Erythroblast (primary cell): ENCODE results near the gene NKAIN2.

Source experiments
- GATA1 ChIP-seq: IDR thresholded peaks from 2 replicates; pipeline ENCODE4 v1.6.1; 2011; ENCODE audit warnings: low read depth, mild to moderate bottlenecking, control low read depth, low read length, moderate library complexity
- POLR2A ChIP-seq: IDR thresholded peaks from 2 replicates; pipeline ENCODE4 v1.6.1; 2011; ENCODE audit warnings: mild to moderate bottlenecking, low read length

- TF ChIP-seq POLR2A (no peak), GATA1 (no peak)
Measured at GRCh38 chr6:124330197-124330596, 526.5 kb downstream of the NKAIN2 start.
